Measurements from ENCODE around the gene EHMT1. TPM values are rescaled to one million over a fixed set of nuclear protein-coding genes. Genes with fewer than 3 reads are reported as not detected.

The EHMT1 gene
- total and polyA plus RNA-seq, 2 of the 8 experiments (the other 6 are each of a cell fraction or from before 2014, with no cell fraction given) = 95.7 to 163 TPM

GRCh38 chr9:137646341-137646740 lies 27.5 kb downstream of the EHMT1 start:
- Histone ChIP-seq H3K27me3 (replicated peaks in 1 of 4; ENCODE audit: control insufficient read depth in 3 of 4, extremely low read depth in 1 of 4, insufficient read depth in 3 of 4, low read length in 3 of 4) (no peaks in the 10 kb centered on the region), H4K8ac (ENCODE audit: extremely low read depth, insufficient read depth, low read length) (no peak overlapping the region), H3K9me3 (ENCODE audit: insufficient read depth in 2 of 2, low read depth in 1 of 2, low read length in 1 of 2) (0 out of 4 replicates have a peak, but pooled peaks cover 0 to 2% of the 10 kb centered on the region in 2 experiments), H3K18ac (ENCODE audit: extremely low read depth, low read length) (no peak overlapping the region), H4K5ac (ENCODE audit: insufficient read length, low read depth, low read length) (no peak overlapping the region), H4K20me1 (replicated peaks in 1 of 2; ENCODE audit: control insufficient read depth in 1 of 2, insufficient read depth in 2 of 2, low read length in 2 of 2) (peaks cover 17 to 24% of the 10 kb centered on the region in 2 experiments), H3K79me1 (ENCODE audit: low read depth, low read length) (peaks cover 24% of the 10 kb centered on the region), H3K4ac (replicated peaks; ENCODE audit: insufficient read length, low read depth, low read length) (no peak overlapping the region), H3K4me1 (replicated peaks in 1 of 4; ENCODE audit: control insufficient read depth in 3 of 4, insufficient read depth in 4 of 4, low read length in 3 of 4) (peaks cover 0 to 3% (median 0%) of the 10 kb centered on the region in 4 experiments; a peak in 1 of 7 replicates), H3K4me3 (ENCODE audit: extremely low read depth in 1 of 4, insufficient read depth in 2 of 4, low read depth in 3 of 4, low read length in 4 of 4) (no peak overlapping the region), H2BK20ac (ENCODE audit: low read length) (no peak overlapping the region), H2BK15ac (ENCODE audit: low read length) (no peak overlapping the region), H3K23me2 (ENCODE audit: low read depth, low read length) (no peaks in the 10 kb centered on the region), H3K23ac (ENCODE audit: insufficient read length) (no peak overlapping the region), H3K79me2 (ENCODE audit: control insufficient read depth in 1 of 2, insufficient read depth in 2 of 2, low read length in 2 of 2) (peaks cover 12 to 95% of the 10 kb centered on the region in 2 experiments), H2BK120ac (replicated peaks; ENCODE audit: low read depth, low read length) (no peak overlapping the region), H3K27ac (ENCODE audit: low read depth, low read length) (no peak overlapping the region), H2AK5ac (ENCODE audit: low read depth, low read length) (no peak overlapping the region), H4K91ac (replicated peaks; ENCODE audit: insufficient read length, low read length) (no peak overlapping the region), H3K4me2 (ENCODE audit: insufficient read depth in 1 of 2, low read depth in 2 of 2, low read length in 2 of 2) (no peak overlapping the region), H2BK5ac (ENCODE audit: low read depth, low read length) (peak overlapping the region; percentile 41; the same call in 1 of the 2 replicates), H3K14ac (ENCODE audit: insufficient read length) (no peak overlapping the region), H2AFZ (ENCODE audit: low read length) (no peak overlapping the region), H3K56ac (replicated peaks; ENCODE audit: insufficient read length, low read depth, low read length) (no peak overlapping the region), H2BK12ac (ENCODE audit: low read depth, low read length) (no peak overlapping the region), H3K36me3 (ENCODE audit: control insufficient read depth in 2 of 4, insufficient read depth in 4 of 4, low read length in 3 of 4) (peaks cover 0 to 14% (median under 1%) of the 10 kb centered on the region in 4 experiments; a peak in 2 of 8 replicates), H3K9ac (replicated peaks in 1 of 4; ENCODE audit: extremely low read depth in 1 of 4, low read depth in 3 of 4, low read length in 3 of 4) (no peak overlapping the region)
- FAIRE-seq (no peak), DNase-seq (ENCODE audit: low read depth in 1 of 2, low spot score in 2 of 2) (no peak)
- WGBS, 2 experiments (ENCODE audit: extremely low coverage in 1 of 2, insufficient coverage in 1 of 2, insufficient read length in 1 of 2, insufficient replicate concordance in 2 of 2, low coverage in 1 of 2, low lambda C conversion rate in 2 of 2, missing lambda C conversion rate in 1 of 2) = 93% methylated on average over 11 of the region's 13 CpGs; no CpG with 5 or more reads in 1 of the 2 experiments
- ChIA-PET CTCF (ENCODE audit: partially characterized antibody) (interaction anchor here (0.6 to 2.2 kb wide), 10 partner anchors 10 to 43 kb away, joined by 3 to 11 read pairs (median 4); no protein-coding TSS in a partner anchor), POLR2A (ENCODE audit: partially characterized antibody) (interaction anchor here (1.3 to 1.9 kb wide), 3 partner anchors 19 to 24 kb away, joined by 4 to 7 read pairs (median 6); no protein-coding TSS in a partner anchor)
- TF ChIP-seq SRF (IDR thresholded peaks at IDR 0.05; ENCODE audit: low read depth, low read length) = no peak
- TF ChIP-seq SUZ12 (IDR thresholded peaks at IDR 0.05; ENCODE audit: low read length) = no peak
- TF ChIP-seq RXRA (IDR thresholded peaks at IDR 0.05; ENCODE audit: insufficient read depth, low read depth, low read length) = no peak

All from H1 (cell line).